Measurements from ENCODE around the gene JMJD8.

GRCh38 chr16:640614-641013 lies 43.5 kb downstream of the JMJD8 start:
- no peak for TF ChIP-seq POLR2A (IDR thresholded peaks at IDR 0.05)
- TF ChIP-seq, protein P1, sequence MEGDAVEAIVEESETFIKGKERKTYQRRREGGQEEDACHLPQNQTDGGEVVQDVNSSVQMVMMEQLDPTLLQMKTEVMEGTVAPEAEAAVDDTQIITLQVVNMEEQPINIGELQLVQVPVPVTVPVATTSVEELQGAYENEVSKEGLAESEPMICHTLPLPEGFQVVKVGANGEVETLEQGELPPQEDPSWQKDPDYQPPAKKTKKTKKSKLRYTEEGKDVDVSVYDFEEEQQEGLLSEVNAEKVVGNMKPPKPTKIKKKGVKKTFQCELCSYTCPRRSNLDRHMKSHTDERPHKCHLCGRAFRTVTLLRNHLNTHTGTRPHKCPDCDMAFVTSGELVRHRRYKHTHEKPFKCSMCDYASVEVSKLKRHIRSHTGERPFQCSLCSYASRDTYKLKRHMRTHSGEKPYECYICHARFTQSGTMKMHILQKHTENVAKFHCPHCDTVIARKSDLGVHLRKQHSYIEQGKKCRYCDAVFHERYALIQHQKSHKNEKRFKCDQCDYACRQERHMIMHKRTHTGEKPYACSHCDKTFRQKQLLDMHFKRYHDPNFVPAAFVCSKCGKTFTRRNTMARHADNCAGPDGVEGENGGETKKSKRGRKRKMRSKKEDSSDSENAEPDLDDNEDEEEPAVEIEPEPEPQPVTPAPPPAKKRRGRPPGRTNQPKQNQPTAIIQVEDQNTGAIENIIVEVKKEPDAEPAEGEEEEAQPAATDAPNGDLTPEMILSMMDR (IDR thresholded peaks at IDR 0.05), result no peak

All from thyroid gland (tissue), 4 donors.